Neural cell (in vitro differentiated cells): ENCODE results near the gene STUB1.
A peak's percentile ranks its signal among the peaks of the same experiment; 100 is the strongest.

Source experiments
- EP300 ChIP-seq: fragments of 450-650 bp; conservative IDR thresholded peaks from 2 replicates; pipeline ENCODE4 v1.6.1; 2014; ENCODE audit warnings: antibody characterized with exemption, mild to moderate bottlenecking, moderate library complexity; ENCODE audit not compliant: poor library complexity, severe bottlenecking
- POLR2AphosphoS5 ChIP-seq: IDR thresholded peaks from 2 replicates; pipeline ENCODE4 v1.6.1; 2012
- TAF1 ChIP-seq: IDR thresholded peaks from 2 replicates; pipeline ENCODE4 v1.6.1; 2012; ENCODE audit warnings: low read depth
- TF ChIP-seq, protein P1 (sequence below): fragments of 450-650 bp; IDR thresholded peaks from 2 replicates; pipeline ENCODE4 v1.5.1; 2014; ENCODE audit warnings: antibody characterized with exemption, mild to moderate bottlenecking, moderate library complexity; ENCODE audit not compliant: poor library complexity, severe bottlenecking

DNA sequence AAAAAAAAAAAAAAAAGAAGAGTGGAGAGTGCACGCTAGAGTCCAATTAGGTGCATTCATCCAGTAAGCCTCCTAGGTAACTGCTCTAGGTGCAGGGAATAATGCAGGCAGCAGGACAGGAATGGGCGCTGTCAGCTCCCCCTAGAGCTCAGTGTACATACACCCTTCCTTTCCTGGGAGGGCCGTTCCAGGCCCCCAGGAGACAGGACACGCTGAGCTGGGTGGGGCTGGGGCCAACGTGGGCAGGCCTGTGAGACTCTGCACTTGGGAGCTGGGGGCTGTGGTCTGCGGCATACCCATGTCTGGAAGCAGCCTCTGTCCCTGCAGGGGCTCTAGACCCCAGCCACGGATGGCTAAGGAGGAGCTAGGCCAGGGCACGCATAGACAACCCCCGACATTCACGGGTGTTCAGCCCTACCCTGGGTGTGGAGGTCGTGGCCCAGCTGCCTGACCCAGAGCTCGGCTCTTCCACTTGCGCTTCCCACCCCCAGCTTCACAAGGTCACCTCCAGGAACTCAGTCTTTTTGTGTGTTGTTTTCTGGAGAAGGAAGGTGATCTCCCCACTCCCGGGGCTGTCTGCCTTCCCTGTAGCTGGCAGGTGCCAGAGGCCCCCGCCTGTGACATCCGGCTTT is 39.7 kb downstream of the STUB1 start:
- TF ChIP-seq POLR2AphosphoS5: no peak
- TF ChIP-seq, protein P1, sequence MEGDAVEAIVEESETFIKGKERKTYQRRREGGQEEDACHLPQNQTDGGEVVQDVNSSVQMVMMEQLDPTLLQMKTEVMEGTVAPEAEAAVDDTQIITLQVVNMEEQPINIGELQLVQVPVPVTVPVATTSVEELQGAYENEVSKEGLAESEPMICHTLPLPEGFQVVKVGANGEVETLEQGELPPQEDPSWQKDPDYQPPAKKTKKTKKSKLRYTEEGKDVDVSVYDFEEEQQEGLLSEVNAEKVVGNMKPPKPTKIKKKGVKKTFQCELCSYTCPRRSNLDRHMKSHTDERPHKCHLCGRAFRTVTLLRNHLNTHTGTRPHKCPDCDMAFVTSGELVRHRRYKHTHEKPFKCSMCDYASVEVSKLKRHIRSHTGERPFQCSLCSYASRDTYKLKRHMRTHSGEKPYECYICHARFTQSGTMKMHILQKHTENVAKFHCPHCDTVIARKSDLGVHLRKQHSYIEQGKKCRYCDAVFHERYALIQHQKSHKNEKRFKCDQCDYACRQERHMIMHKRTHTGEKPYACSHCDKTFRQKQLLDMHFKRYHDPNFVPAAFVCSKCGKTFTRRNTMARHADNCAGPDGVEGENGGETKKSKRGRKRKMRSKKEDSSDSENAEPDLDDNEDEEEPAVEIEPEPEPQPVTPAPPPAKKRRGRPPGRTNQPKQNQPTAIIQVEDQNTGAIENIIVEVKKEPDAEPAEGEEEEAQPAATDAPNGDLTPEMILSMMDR: peak; percentile 54
- no peak for TF ChIP-seq TAF1
- TF ChIP-seq EP300: no peak
